MM.1S (cell line): ENCODE results near the gene HOXB1.

Experiments
- DNase-seq: peaks from one replicate; pipeline ENCODE4 v3.0.0-alpha.2; 2015
- H2AFZ ChIP-seq: fragments of 300-600 bp; sonication (generic); 2 replicates; pipeline ENCODE4 v1.6.0; 2016; ENCODE audit warnings: antibody characterized with exemption, low read length
- H3F3A ChIP-seq: fragments of 300-600 bp; sonication (generic); 2 replicates; pipeline ENCODE4 v1.6.1; 2016; ENCODE audit warnings: mild to moderate bottlenecking, antibody characterized with exemption, low read length, moderate library complexity, mixed read lengths; ENCODE audit not compliant: insufficient read depth
- H3K27ac ChIP-seq: fragments of 300-600 bp; sonication (generic); 2 replicates; pipeline ENCODE4 v1.5.1; 2016; ENCODE audit warnings: mild to moderate bottlenecking, low read length
- H3K27me3 ChIP-seq: fragments of 300-600 bp; sonication (generic); replicated peaks from 2 replicates; pipeline ENCODE4 v1.6.0; 2016; ENCODE audit warnings: low read length; ENCODE audit not compliant: insufficient read depth
- H3K36me3 ChIP-seq: fragments of 300-600 bp; sonication (generic); replicated peaks from 2 replicates; pipeline ENCODE4 v1.6.1; 2016; ENCODE audit warnings: mild to moderate bottlenecking, low read length, mixed read lengths; ENCODE audit not compliant: insufficient read depth
- H3K4me1 ChIP-seq: fragments of 300-600 bp; sonication (generic); 2 replicates; pipeline ENCODE4 v1.6.1; 2016; ENCODE audit warnings: low read length, mixed read lengths
- H3K4me2 ChIP-seq: fragments of 300-600 bp; sonication (generic); 2 replicates; pipeline ENCODE4 v1.6.0; 2016; ENCODE audit warnings: low read depth, low read length
- H3K4me3 ChIP-seq: fragments of 300-600 bp; sonication (generic); 2 replicates; pipeline ENCODE4 v1.5.1; 2016; ENCODE audit warnings: low read length, mixed read lengths
- H3K79me2 ChIP-seq: fragments of 300-600 bp; sonication (generic); 2 replicates; pipeline ENCODE4 v1.6.1; 2016; ENCODE audit warnings: mixed run types, low read length, mixed read lengths
- H3K9ac ChIP-seq: fragments of 300-600 bp; sonication (generic); 2 replicates; pipeline ENCODE4 v1.6.1; 2016; ENCODE audit warnings: low read length, mixed read lengths
- H3K9me2 ChIP-seq: fragments of 300-600 bp; sonication (generic); replicated peaks from 2 replicates; pipeline ENCODE4 v1.6.1; 2016; ENCODE audit warnings: mild to moderate bottlenecking, low read length, mixed read lengths; ENCODE audit not compliant: insufficient read depth
- H3K9me3 ChIP-seq: fragments of 300-600 bp; sonication (generic); replicated peaks from 2 replicates; pipeline ENCODE4 v1.6.1; 2016; ENCODE audit warnings: mild to moderate bottlenecking, low read length, mixed read lengths; ENCODE audit not compliant: insufficient read depth
- H4K20me1 ChIP-seq: fragments of 300-600 bp; sonication (generic); 2 replicates; pipeline ENCODE4 v1.6.1; 2016; ENCODE audit warnings: mild to moderate bottlenecking, low read length, moderate library complexity, mixed read lengths; ENCODE audit not compliant: insufficient read depth
- EZH2 ChIP-seq: fragments of 300-600 bp; sonication (generic); optimal IDR thresholded peaks from 2 replicates; pipeline ENCODE3; 2017; ENCODE audit warnings: low read depth, mild to moderate bottlenecking, antibody characterized with exemption, low read length, mixed read lengths
- EZH2phosphoT487 ChIP-seq: fragments of 300-600 bp; sonication (generic); IDR thresholded peaks from 2 replicates; pipeline ENCODE4 v1.6.1; 2018; ENCODE audit warnings: antibody characterized with exemption, low read length
- TF ChIP-seq, protein P1 (sequence below): fragments of 300-600 bp; sonication (generic); IDR thresholded peaks from 2 replicates; pipeline ENCODE4 v1.5.1; 2016; ENCODE audit warnings: antibody characterized with exemption, low read length, mixed read lengths

HOXB1 gene

GRCh38 chr17:48564188-48565021 lies 33.6 kb upstream of the HOXB1 start:
- no peaks in the 10 kb centered on the region for H3K36me3 ChIP-seq
- H2AFZ ChIP-seq: no peak overlapping the region
- no peak overlapping the region for H3K27ac ChIP-seq
- H3K4me3 ChIP-seq: no peak overlapping the region
- no peak for DNase-seq
- TF ChIP-seq EZH2phosphoT487: no peak
- TF ChIP-seq, protein P1, sequence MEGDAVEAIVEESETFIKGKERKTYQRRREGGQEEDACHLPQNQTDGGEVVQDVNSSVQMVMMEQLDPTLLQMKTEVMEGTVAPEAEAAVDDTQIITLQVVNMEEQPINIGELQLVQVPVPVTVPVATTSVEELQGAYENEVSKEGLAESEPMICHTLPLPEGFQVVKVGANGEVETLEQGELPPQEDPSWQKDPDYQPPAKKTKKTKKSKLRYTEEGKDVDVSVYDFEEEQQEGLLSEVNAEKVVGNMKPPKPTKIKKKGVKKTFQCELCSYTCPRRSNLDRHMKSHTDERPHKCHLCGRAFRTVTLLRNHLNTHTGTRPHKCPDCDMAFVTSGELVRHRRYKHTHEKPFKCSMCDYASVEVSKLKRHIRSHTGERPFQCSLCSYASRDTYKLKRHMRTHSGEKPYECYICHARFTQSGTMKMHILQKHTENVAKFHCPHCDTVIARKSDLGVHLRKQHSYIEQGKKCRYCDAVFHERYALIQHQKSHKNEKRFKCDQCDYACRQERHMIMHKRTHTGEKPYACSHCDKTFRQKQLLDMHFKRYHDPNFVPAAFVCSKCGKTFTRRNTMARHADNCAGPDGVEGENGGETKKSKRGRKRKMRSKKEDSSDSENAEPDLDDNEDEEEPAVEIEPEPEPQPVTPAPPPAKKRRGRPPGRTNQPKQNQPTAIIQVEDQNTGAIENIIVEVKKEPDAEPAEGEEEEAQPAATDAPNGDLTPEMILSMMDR: no peak
- no peak for TF ChIP-seq EZH2
- 0 out of 2 replicates have a peak, but pooled peaks cover 3% of the 10 kb centered on the region for H3K79me2 ChIP-seq
- H4K20me1 ChIP-seq: no peaks in the 10 kb centered on the region
- H3K4me1 ChIP-seq: no peaks in the 10 kb centered on the region
- no peaks in the 10 kb centered on the region for H3K9me2 ChIP-seq
- no peak overlapping the region for H3K4me2 ChIP-seq
- no peaks in the 10 kb centered on the region for H3K27me3 ChIP-seq
- no peaks in the 10 kb centered on the region for H3F3A ChIP-seq
- no peaks in the 10 kb centered on the region for H3K9me3 ChIP-seq
- H3K9ac ChIP-seq: no peak overlapping the region

DNA sequence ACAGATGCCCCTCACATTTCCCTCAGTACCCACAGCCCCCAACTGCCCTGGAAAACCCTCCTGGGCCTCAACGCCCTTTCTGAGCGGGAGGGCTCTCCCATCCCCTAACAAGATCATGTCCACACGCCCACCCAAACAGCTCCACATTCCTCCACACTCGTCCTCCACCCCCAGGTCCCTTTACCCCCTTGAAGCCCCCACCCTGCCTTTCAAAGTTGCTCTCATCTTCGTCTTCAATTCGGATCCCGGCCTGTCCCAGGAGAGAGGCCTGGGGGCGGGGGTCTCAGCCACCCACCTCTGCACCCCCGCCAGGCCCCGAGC lies 33.0 kb upstream of the HOXB1 start:
- no peaks in the 10 kb centered on the region for H3K27me3 ChIP-seq
- no peak for DNase-seq
- H2AFZ ChIP-seq: no peak overlapping the region
- no peak overlapping the region for H3K9ac ChIP-seq
- H3K79me2 ChIP-seq: 0 out of 2 replicates have a peak, but pooled peaks cover 3% of the 10 kb centered on the region
- no peak overlapping the region for H3K27ac ChIP-seq
- no peaks in the 10 kb centered on the region for H3K9me2 ChIP-seq
- no peaks in the 10 kb centered on the region for H3F3A ChIP-seq
- no peaks in the 10 kb centered on the region for H3K9me3 ChIP-seq
- TF ChIP-seq EZH2phosphoT487: no peak
- TF ChIP-seq, protein P1: no peak
- no peak for TF ChIP-seq EZH2
- no peak overlapping the region for H3K4me3 ChIP-seq
- no peaks in the 10 kb centered on the region for H3K36me3 ChIP-seq
- no peak overlapping the region for H3K4me2 ChIP-seq
- no peaks in the 10 kb centered on the region for H4K20me1 ChIP-seq
- no peaks in the 10 kb centered on the region for H3K4me1 ChIP-seq

GRCh38 chr17:48563385-48563838 lies 32.6 kb upstream of the HOXB1 start:
- Histone ChIP-seq H3F3A (no peaks in the 10 kb centered on the region), H3K36me3 (no peaks in the 10 kb centered on the region), H3K27ac (no peak overlapping the region), H3K27me3 (no peaks in the 10 kb centered on the region), H2AFZ (no peak overlapping the region), H3K4me2 (no peak overlapping the region), H3K4me1 (no peaks in the 10 kb centered on the region), H3K9ac (no peak overlapping the region), H3K79me2 (0 out of 2 replicates have a peak, but pooled peaks cover under 1% of the 10 kb centered on the region), H3K4me3 (no peak overlapping the region), H3K9me2 (no peaks in the 10 kb centered on the region), H4K20me1 (no peaks in the 10 kb centered on the region), H3K9me3 (no peaks in the 10 kb centered on the region)
- no peak for DNase-seq
- TF ChIP-seq EZH2: no peak
- TF ChIP-seq, protein P1: no peak
- no peak for TF ChIP-seq EZH2phosphoT487
